Suppressor macrophage (primary cell): Measurements from ENCODE around the gene TMEM115.

Experiments used
- DNase-seq, 4 experiments: peaks; one replicate each; pipeline ENCODE4 v3.0.0-alpha.2; 2020 to 2022
- total RNA-seq, 17 experiments: gene quantifications; one replicate each; lab custom pipeline; 2026; ENCODE audit warnings: mixed read lengths in 6 of 17, inconsistent platforms in 3 of 17; lab: John Stamatoyannopoulos, UW

Gene TMEM115
- 16.8 to 48.9 (median 35.9) reads per million in 17 experiments for total RNA-seq

- peak; percentile 95 to 98 (median 98) for DNase-seq
Observed at GRCh38 chr3:50358911-50359759, at the start of gene TMEM115. TSS of gene TMEM115 (minus strand) at chr3:50359521. CDS start at chr3:50359063, 458 bp downstream.

GRCh38 chr3:50408443-50408944, 49.2 kb upstream of the TMEM115 start:
- DNase-seq: no peak

- DNase-seq: no peak
Observed at GRCh38 chr3:50406487-50406886, 47.2 kb upstream of the TMEM115 start.

GRCh38 chr3:50405249-50405648, 45.9 kb upstream of the TMEM115 start:
- DNase-seq: peak in 3 of 4 experiments; percentile 23 to 50 (median 47)

GRCh38 chr3:50401978-50402595, 42.8 kb upstream of the TMEM115 start:
- no peak for DNase-seq

GRCh38 chr3:50396502-50396901, 37.2 kb upstream of the TMEM115 start:
- no peak for DNase-seq

- DNase-seq: peak; percentile 81 to 90 (median 89)
Observed at GRCh38 chr3:50395070-50395860, 35.9 kb upstream of the TMEM115 start.

- no peak for DNase-seq
Observed at GRCh38 chr3:50393061-50393460, 33.7 kb upstream of the TMEM115 start.

GRCh38 chr3:50392101-50392715, 32.9 kb upstream of the TMEM115 start:
- peak in 1 of 4 experiments; percentile 17 for DNase-seq

GRCh38 chr3:50390508-50391224, 31.3 kb upstream of the TMEM115 start:
- DNase-seq: no peak

- no peak for DNase-seq
Observed at GRCh38 chr3:50389414-50389767, 30.1 kb upstream of the TMEM115 start.

GRCh38 chr3:50388720-50389413, 29.5 kb upstream of the TMEM115 start:
- DNase-seq: no peak

- peak in 1 of 4 experiments; percentile 26 for DNase-seq
Observed at GRCh38 chr3:50388016-50388719, 28.8 kb upstream of the TMEM115 start.

- DNase-seq: no peak
Observed at GRCh38 chr3:50385754-50386153, 26.4 kb upstream of the TMEM115 start.

- DNase-seq: peak in 1 of 4 experiments; percentile 14
Observed at GRCh38 chr3:50383750-50384149, 24.4 kb upstream of the TMEM115 start.

GRCh38 chr3:50382722-50383121, 23.4 kb upstream of the TMEM115 start:
- no peak for DNase-seq

GRCh38 chr3:50381383-50381782, 22.1 kb upstream of the TMEM115 start:
- DNase-seq: no peak

- no peak for DNase-seq
Observed at GRCh38 chr3:50380405-50381085, 21.2 kb upstream of the TMEM115 start.

- no peak for DNase-seq
Observed at GRCh38 chr3:50378757-50379156, 19.4 kb upstream of the TMEM115 start.

- DNase-seq: no peak
Observed at GRCh38 chr3:50378024-50378423, 18.7 kb upstream of the TMEM115 start.
